Neural cell (in vitro differentiated cells): ENCODE results near the gene DLG5. TPM values are rescaled to one million over a fixed set of nuclear protein-coding genes. Genes with fewer than 3 reads are reported as not detected.

Source experiments
- H2AFZ ChIP-seq: fragments of 200-600, 300-800 bp; sonication (generic), shearing (Covaris generic); 2 replicates; pipeline ENCODE4 v1.6.0; 2014; ENCODE audit warnings: low read depth, mild to moderate bottlenecking, antibody characterized with exemption, low read length, moderate library complexity
- H3F3A ChIP-seq: fragments of 200-600 bp; shearing (Covaris generic); 2 replicates; pipeline ENCODE4 v1.6.1; 2016; ENCODE audit warnings: mild to moderate bottlenecking, moderate library complexity, mixed read lengths, antibody characterized with exemption, low read length; ENCODE audit not compliant: insufficient read depth, poor library complexity, severe bottlenecking
- H3K27ac ChIP-seq: fragments of 200-600, 300-800 bp; sonication (generic), shearing (Covaris generic); 2 replicates; pipeline ENCODE4 v1.5.1; 2014; ENCODE audit warnings: mild to moderate bottlenecking, low read length, moderate library complexity
- H3K27me3 ChIP-seq: fragments of 300-800, 200-600 bp; sonication (generic), shearing (Covaris generic); 2 replicates; pipeline ENCODE4 v1.6.0; 2014; ENCODE audit warnings: mild to moderate bottlenecking, low read depth, low read length, moderate library complexity; ENCODE audit not compliant: insufficient read depth
- H3K36me3 ChIP-seq: fragments of 300-800, 200-600 bp; sonication (generic), shearing (Covaris generic); 2 replicates; pipeline ENCODE4 v1.5.1; 2014; ENCODE audit warnings: mild to moderate bottlenecking, antibody characterized with exemption, low read length, moderate library complexity; ENCODE audit not compliant: insufficient read depth
- H3K4me2 ChIP-seq: fragments of 300-800, 200-600 bp; sonication (generic), shearing (Covaris generic); 2 replicates; pipeline ENCODE4 v1.6.0; 2014; ENCODE audit warnings: mild to moderate bottlenecking, low read length
- H3K4me3 ChIP-seq: fragments of 300-800, 200-600 bp; sonication (generic), shearing (Covaris generic); 2 replicates; pipeline ENCODE4 v1.5.1; 2014; ENCODE audit warnings: mild to moderate bottlenecking, low read length, moderate library complexity
- H3K79me2 ChIP-seq: fragments of 200-600 bp; shearing (Covaris generic); replicated peaks from 2 replicates; pipeline ENCODE4 v1.6.0; 2014; ENCODE audit warnings: mild to moderate bottlenecking, low read length, moderate library complexity; ENCODE audit not compliant: insufficient read depth
- H3K9ac ChIP-seq: fragments of 300-800, 200-600 bp; sonication (generic), shearing (Covaris generic); 2 replicates; pipeline ENCODE4 v1.6.1; 2016; ENCODE audit warnings: mild to moderate bottlenecking, low read length, mixed read lengths
- H3K9me2 ChIP-seq: fragments of 200-600 bp; shearing (Covaris generic); 2 replicates; pipeline ENCODE4 v1.6.1; 2016; ENCODE audit warnings: mild to moderate bottlenecking, low read length, mixed read lengths; ENCODE audit not compliant: insufficient read depth
- H3K9me3 ChIP-seq: fragments of 200-600, 300-800 bp; sonication (generic), shearing (Covaris generic); 2 replicates; pipeline ENCODE4 v1.6.1; 2016; ENCODE audit warnings: mild to moderate bottlenecking, mixed run types, low read length, moderate library complexity, mixed read lengths
- H4K20me1 ChIP-seq: fragments of 200-600 bp; shearing (Covaris generic); 2 replicates; pipeline ENCODE4 v1.6.1; 2016; ENCODE audit warnings: mild to moderate bottlenecking, mixed run types; ENCODE audit not compliant: insufficient read depth
- EP300 ChIP-seq: fragments of 450-650 bp; conservative IDR thresholded peaks from 2 replicates; pipeline ENCODE4 v1.6.1; 2014; ENCODE audit warnings: antibody characterized with exemption, mild to moderate bottlenecking, moderate library complexity; ENCODE audit not compliant: poor library complexity, severe bottlenecking
- EZH2 ChIP-seq: fragments of 200-600, 300-800 bp; shearing (Covaris generic), sonication (generic); IDR thresholded peaks from 2 replicates; pipeline ENCODE4 v1.6.1; 2014; ENCODE audit warnings: antibody characterized with exemption, low read length, borderline replicate concordance, mild to moderate bottlenecking; ENCODE audit not compliant: insufficient read depth, poor library complexity, severe bottlenecking
- MXI1 ChIP-seq: fragments of 450-650 bp; conservative IDR thresholded peaks from 2 replicates; pipeline ENCODE4 v1.6.1; 2014; ENCODE audit warnings: antibody characterized with exemption, mild to moderate bottlenecking; ENCODE audit not compliant: poor library complexity, severe bottlenecking
- POLR2AphosphoS5 ChIP-seq: IDR thresholded peaks from 2 replicates; pipeline ENCODE4 v1.6.1; 2012
- RAD21 ChIP-seq: fragments of 450-650 bp; conservative IDR thresholded peaks from 2 replicates; pipeline ENCODE4 v1.6.1; 2014; ENCODE audit warnings: antibody characterized with exemption, mild to moderate bottlenecking, moderate library complexity
- REST ChIP-seq: IDR thresholded peaks from 2 replicates; pipeline ENCODE4 v1.6.1; 2012; ENCODE audit warnings: borderline replicate concordance
- SMC3 ChIP-seq: fragments of 450-650 bp; conservative IDR thresholded peaks from 2 replicates; pipeline ENCODE4 v1.6.1; 2014; ENCODE audit warnings: antibody characterized with exemption, mild to moderate bottlenecking, moderate library complexity; ENCODE audit not compliant: poor library complexity
- TAF1 ChIP-seq: IDR thresholded peaks from 2 replicates; pipeline ENCODE4 v1.6.1; 2012; ENCODE audit warnings: low read depth
- polyA plus RNA-seq: library from polyadenylated mRNA; depleted of rRNA; stranded (reverse); fragments of >200 nt; gene quantifications from 2 replicates; pipeline ENCODE4 v1.2.3, GENCODE V29; 2014
- TF ChIP-seq, protein P1 (sequence below): fragments of 450-650 bp; IDR thresholded peaks from 2 replicates; pipeline ENCODE4 v1.5.1; 2014; ENCODE audit warnings: antibody characterized with exemption, mild to moderate bottlenecking, moderate library complexity; ENCODE audit not compliant: poor library complexity, severe bottlenecking

Gene DLG5
- polyA plus RNA-seq, 1 donor from 2014 or later = 72.9 TPM

- Histone ChIP-seq H3K36me3 (no peaks in the 10 kb centered on the region), H2AFZ (no peak overlapping the region), H3K9ac (no peak overlapping the region), H3K4me2 (no peak overlapping the region), H3K27ac (no peak overlapping the region), H3K79me2 (peaks cover 33% of the 10 kb centered on the region), H3K9me3 (no peaks in the 10 kb centered on the region), H4K20me1 (no peaks in the 10 kb centered on the region), H3K4me3 (no peak overlapping the region), H3K27me3 (no peaks in the 10 kb centered on the region), H3F3A (peaks cover 6% of the 10 kb centered on the region), H3K9me2 (no peaks in the 10 kb centered on the region)
- no peak for TF ChIP-seq SMC3
- TF ChIP-seq TAF1 = no peak
- TF ChIP-seq, protein P1, sequence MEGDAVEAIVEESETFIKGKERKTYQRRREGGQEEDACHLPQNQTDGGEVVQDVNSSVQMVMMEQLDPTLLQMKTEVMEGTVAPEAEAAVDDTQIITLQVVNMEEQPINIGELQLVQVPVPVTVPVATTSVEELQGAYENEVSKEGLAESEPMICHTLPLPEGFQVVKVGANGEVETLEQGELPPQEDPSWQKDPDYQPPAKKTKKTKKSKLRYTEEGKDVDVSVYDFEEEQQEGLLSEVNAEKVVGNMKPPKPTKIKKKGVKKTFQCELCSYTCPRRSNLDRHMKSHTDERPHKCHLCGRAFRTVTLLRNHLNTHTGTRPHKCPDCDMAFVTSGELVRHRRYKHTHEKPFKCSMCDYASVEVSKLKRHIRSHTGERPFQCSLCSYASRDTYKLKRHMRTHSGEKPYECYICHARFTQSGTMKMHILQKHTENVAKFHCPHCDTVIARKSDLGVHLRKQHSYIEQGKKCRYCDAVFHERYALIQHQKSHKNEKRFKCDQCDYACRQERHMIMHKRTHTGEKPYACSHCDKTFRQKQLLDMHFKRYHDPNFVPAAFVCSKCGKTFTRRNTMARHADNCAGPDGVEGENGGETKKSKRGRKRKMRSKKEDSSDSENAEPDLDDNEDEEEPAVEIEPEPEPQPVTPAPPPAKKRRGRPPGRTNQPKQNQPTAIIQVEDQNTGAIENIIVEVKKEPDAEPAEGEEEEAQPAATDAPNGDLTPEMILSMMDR = no peak
- no peak for TF ChIP-seq EZH2
- no peak for TF ChIP-seq REST
- TF ChIP-seq RAD21 = no peak
- no peak for TF ChIP-seq MXI1
- no peak for TF ChIP-seq EP300
- no peak for TF ChIP-seq POLR2AphosphoS5
Observed at GRCh38 chr10:77896058-77896457, 30.5 kb downstream of the DLG5 start.

DNA sequence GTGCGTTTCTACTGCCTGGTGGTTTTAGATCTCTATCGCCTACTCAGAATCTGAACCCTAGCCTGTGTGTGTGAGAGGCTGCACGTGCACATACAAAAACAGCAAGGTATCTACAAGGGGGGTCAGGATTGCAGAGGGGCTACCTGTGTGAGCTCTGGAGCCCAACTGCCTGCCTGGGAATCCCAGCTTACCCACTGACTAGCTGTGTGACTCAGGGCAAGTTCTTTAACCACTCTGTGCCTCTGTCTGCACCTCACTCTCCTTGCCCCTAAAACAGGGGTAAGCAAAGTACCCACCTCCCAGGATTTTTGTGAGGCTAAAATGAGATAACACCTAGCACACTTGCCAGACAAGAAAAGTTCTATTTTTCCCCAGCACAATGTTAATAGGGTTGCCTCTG, 32.5 kb downstream of the DLG5 start:
- H3K79me2 ChIP-seq = peaks cover 39% of the 10 kb centered on the region
- no peaks in the 10 kb centered on the region for H4K20me1 ChIP-seq
- H3K27me3 ChIP-seq = no peaks in the 10 kb centered on the region
- no peaks in the 10 kb centered on the region for H3K9me3 ChIP-seq
- no peaks in the 10 kb centered on the region for H3K9me2 ChIP-seq
- H3K36me3 ChIP-seq = no peaks in the 10 kb centered on the region
- no peak overlapping the region for H3K4me3 ChIP-seq
- TF ChIP-seq EP300 (no peak), POLR2AphosphoS5 (no peak), EZH2 (no peak), RAD21 (no peak), SMC3 (no peak), TAF1 (no peak), REST (no peak)
- TF ChIP-seq, protein P1 = no peak
- H3F3A ChIP-seq = peaks cover 10% of the 10 kb centered on the region
- H3K4me2 ChIP-seq = no peak overlapping the region
- no peak overlapping the region for H2AFZ ChIP-seq
- no peak overlapping the region for H3K27ac ChIP-seq
- H3K9ac ChIP-seq = no peak overlapping the region
